HepG2 (cell line): ENCODE results near the gene APOM. TPM values are rescaled to one million over a fixed set of nuclear protein-coding genes. Genes with fewer than 3 reads are reported as not detected.

Source experiments
- ATAC-seq: fragments of 200-7000 bp; cut with Tn5 transposase; 3 replicates; pipeline ENCODE4 v1.9.1; 2020; ENCODE audit warnings: mild to moderate bottlenecking, moderate library complexity
- BruUV-seq: library from RNA; stranded (reverse); fragments of 400-500 nt; replicated peaks from 2 replicates; lab custom pipeline; 2021; lab: Mats Ljungman, UMichigan
- CTCF ChIA-PET: fragments of 300-600 bp; formaldehyde crosslinking; extraction: SDS; loops from one replicate; lab custom pipeline; 2021; ENCODE audit warnings: low total read pairs, inconsistent platforms, low intra/inter-chr PET ratio; lab: Yijun Ruan, JAX
- POLR2A ChIA-PET: fragments of 350-600 bp; sonication (Branson Sonifier 250); formaldehyde crosslinking; loops from one replicate; lab custom pipeline; 2020; ENCODE audit warnings: antibody characterized with exemption, inconsistent platforms; lab: Yijun Ruan, JAX
- DNase-seq: peaks from one replicate; pipeline ENCODE4 v3.0.0-alpha.2; 2015; ENCODE audit warnings: low spot score
- FAIRE-seq: peaks from 3 replicates; lab custom pipeline; 2011; peaks lifted over from hg19 to GRCh38; lab: Jason Lieb, UNC
- H2AFZ ChIP-seq: one replicate; pipeline ENCODE4 v1.6.1; 2011; ENCODE audit warnings: low read length, inconsistent platforms
- H3K27ac ChIP-seq: fragments of 300-600 bp; 3 replicates; pipeline ENCODE4 v1.8.0; 2011; ENCODE audit warnings: mixed run types, mild to moderate bottlenecking, mixed read lengths, low read length, inconsistent platforms; ENCODE audit not compliant: insufficient read depth; ENCODE audit errors: extremely low read length
- H3K27me3 ChIP-seq, 2 experiments: fragments of 200-600 bp in 1 of 2; 2 replicates in 1 of 2; 3 replicates in 1 of 2; pipeline versions ENCODE4 v1.6.0 to v1.8.0; 2011; ENCODE audit warnings: low read length in 2 of 2, mild to moderate bottlenecking in 2 of 2, moderate library complexity in 2 of 2, inconsistent platforms in 1 of 2; ENCODE audit not compliant: insufficient read depth in 2 of 2, control insufficient read depth in 1 of 2
- H3K36me3 ChIP-seq, 2 experiments: fragments of 200-600 bp in 1 of 2; replicated peaks in 1 of 2; 2 replicates in 1 of 2; 3 replicates in 1 of 2; pipeline versions ENCODE4 v1.5.1 to v1.8.0; 2011; ENCODE audit warnings: low read length in 2 of 2, inconsistent platforms in 1 of 2; ENCODE audit not compliant: insufficient read depth in 2 of 2, control insufficient read depth in 1 of 2
- H3K4me1 ChIP-seq: 2 replicates; pipeline ENCODE4 v1.5.1; 2012; ENCODE audit warnings: low read length, inconsistent platforms; ENCODE audit not compliant: insufficient read depth
- H3K4me2 ChIP-seq: 2 replicates; pipeline ENCODE4 v1.6.0; 2011; ENCODE audit warnings: low read depth, low read length, inconsistent platforms
- H3K4me3 ChIP-seq, 3 experiments: fragments of 200-600 bp in 1 of 3; sonication (generic), shearing (Covaris generic) in 1 of 3; replicated peaks in 1 of 3; 2 replicates each; pipeline ENCODE4 v1.5.1; 2011 to 2016; ENCODE audit warnings: low read length in 3 of 3, inconsistent platforms in 2 of 3, low read depth in 2 of 3, mild to moderate bottlenecking in 2 of 3, control low read depth in 1 of 3, mixed read lengths in 1 of 3; ENCODE audit not compliant: insufficient read depth in 1 of 3
- H3K79me2 ChIP-seq: one replicate; pipeline ENCODE4 v1.6.1; 2011; ENCODE audit warnings: low read length, inconsistent platforms; ENCODE audit not compliant: insufficient read depth
- H3K9ac ChIP-seq: 2 replicates; pipeline ENCODE4 v1.6.0; 2011; ENCODE audit warnings: mild to moderate bottlenecking, low read depth, low read length, inconsistent platforms; ENCODE audit not compliant: insufficient read depth
- H3K9me3 ChIP-seq: 2 replicates; pipeline ENCODE4 v1.5.1; 2012; ENCODE audit warnings: mild to moderate bottlenecking, low read length
- H4K20me1 ChIP-seq: 2 replicates; pipeline ENCODE4 v1.6.0; 2011; ENCODE audit warnings: inconsistent platforms, mild to moderate bottlenecking, low read length, moderate library complexity; ENCODE audit not compliant: insufficient read depth
- HIC2 ChIP-seq: sonication (generic); formaldehyde crosslinking; IDR thresholded peaks from 2 replicates; pipeline ENCODE4 v1.9.0; 2022; ENCODE audit warnings: low read depth, missing genetic modification reagents
- KDM5A ChIP-seq: fragments of 200-600 bp; sonication (generic); IDR thresholded peaks from 2 replicates; pipeline ENCODE4 v1.7.0; 2018; ENCODE audit warnings: antibody characterized with exemption, mild to moderate bottlenecking, low read length, borderline replicate concordance
- MNT ChIP-seq: fragments of 450-650 bp; IDR thresholded peaks from 2 replicates; pipeline ENCODE4 v1.6.1; 2016
- MXI1 ChIP-seq: IDR thresholded peaks from 3 replicates; pipeline ENCODE4 v1.6.1; 2012; ENCODE audit warnings: low read depth, low read length, inconsistent platforms, borderline replicate concordance
- NCOR1 ChIP-seq: fragments of 200-600 bp; sonication (generic); IDR thresholded peaks from 2 replicates; pipeline ENCODE4 v1.7.0; 2017; ENCODE audit warnings: antibody characterized with exemption, low read length, borderline replicate concordance
- SMYD3 ChIP-seq: sonication (generic); formaldehyde crosslinking; IDR thresholded peaks from 2 replicates; pipeline ENCODE4 v1.8.1; 2023; ENCODE audit warnings: mild to moderate bottlenecking, missing genetic modification reagents
- SP2 ChIP-seq: sonication (generic); formaldehyde crosslinking; IDR thresholded peaks from 2 replicates; pipeline ENCODE4 v1.5.1; 2020; ENCODE audit warnings: mild to moderate bottlenecking, missing genetic modification reagents
- ZNF234 ChIP-seq: sonication (generic); formaldehyde crosslinking; conservative IDR thresholded peaks from 2 replicates; pipeline ENCODE4 v1.5.1; 2020; ENCODE audit warnings: mild to moderate bottlenecking, missing genetic modification reagents
- ZNF598 ChIP-seq: sonication (generic); formaldehyde crosslinking; IDR thresholded peaks from 2 replicates; pipeline ENCODE4 v1.5.1; 2020; ENCODE audit warnings: mild to moderate bottlenecking, missing genetic modification reagents, borderline replicate concordance
- WGBS: methylation state at CpG from one replicate; pipeline ENCODE4 v1.1.6; 2017; ENCODE audit warnings: low lambda C conversion rate; 5-methylcytosine and 5-hydroxymethylcytosine counted together
- in situ Hi-C: cut with HindIII; loops from 2 replicates; pipeline ENCODE4 v1.10.0; 2017; ENCODE audit warnings: low pct_unique_long_range_greater_than_20kb; ENCODE audit not compliant: extremely low pct_ligation_motif_present
- intact Hi-C: fragments of 100-400 bp; cut with micrococcal nuclease; formaldehyde crosslinking; loops from one replicate; pipeline ENCODE4 v1.10.0; 2022; ENCODE audit not compliant: unreplicated experiment
- polyA plus RNA-seq, 8 experiments: library from polyadenylated mRNA; depleted of rRNA in 3 of 8; stranded (reverse) in 7 of 8; unstranded in 1 of 8; fragments of >200 nt; fragmentation: Illumina TruSeq in 4 of 8; extraction: Trizol in 4 of 8; gene quantifications; 2 replicates each; pipeline versions ENCODE4 v1.2.1 to v1.2.3, GENCODE V29; 2011 to 2016; ENCODE audit warnings: low read depth in 4 of 8, missing spikeins in 1 of 8, mixed read lengths in 1 of 8; ENCODE audit not compliant: insufficient read depth in 1 of 8
- total RNA-seq, 5 experiments: library from RNA; depleted of rRNA; stranded (reverse); fragments of >200 nt; fragmentation: Illumina TruSeq; extraction: Trizol; gene quantifications; 2 replicates each; pipeline ENCODE4 v1.2.3, GENCODE V29; 2016; ENCODE audit warnings: low read depth in 1 of 5

APOM gene
- total and polyA plus RNA-seq, 2 of the 13 experiments (the other 11 are each of a cell fraction or from before 2014, with no cell fraction given), result 98.2 to 1,140 TPM

- intact Hi-C loops, result no loop called here
- in situ Hi-C loops, result no loop called here
- FAIRE-seq (no peak), DNase-seq (no peak), ATAC-seq (no peak)
- H3K9me3 ChIP-seq, result no peaks in the 10 kb centered on the region
- H3K4me2 ChIP-seq, result peak overlapping the region; percentile 3; the same call in 1 of the 2 replicates
- H3K79me2 ChIP-seq, result no peaks in the 10 kb centered on the region
- H2AFZ ChIP-seq, result no peak overlapping the region
- WGBS, result 43% methylated on average over 4 of the region's 4 CpGs
- BruUV-seq, result no TSS peak
- ChIA-PET CTCF (no interaction called here), POLR2A (no interaction called here)
- H3K9ac ChIP-seq, result no peak overlapping the region
- H3K27ac ChIP-seq, result no peak overlapping the region
- peaks cover 0 to 2% of the 10 kb centered on the region in 2 experiments; a peak in 2 of 5 replicates for H3K27me3 ChIP-seq
- no peaks in the 10 kb centered on the region for H4K20me1 ChIP-seq
- H3K4me3 ChIP-seq, result no peak overlapping the region
- H3K36me3 ChIP-seq, result no peaks in the 10 kb centered on the region
- peak; percentile 17; the same call in 1 of the 2 replicates for TF ChIP-seq MNT
- TF ChIP-seq SP2 (CRISPR knock-in tag), result 0 out of 2 replicates have a peak, but pooled peaks have one; percentile 21
- no peak for TF ChIP-seq KDM5A
- H3K4me1 ChIP-seq, result peaks cover 36% of the 10 kb centered on the region
These were observed 44.7 kb upstream of the APOM start for GRCh38 chr6:31610968-31611367.

GRCh38 chr6:31614075-31614619, 41.5 kb upstream of the APOM start:
- Histone ChIP-seq H3K9ac (peak overlapping the region; percentile 50), H3K4me1 (peaks cover 43% of the 10 kb centered on the region), H3K27me3 (no peaks in the 10 kb centered on the region; a peak in 1 of 5 replicates), H2AFZ (peak overlapping the region; percentile 34), H3K27ac (peak overlapping the region; percentile 50), H3K79me2 (no peaks in the 10 kb centered on the region), H3K4me3 (peak overlapping the region; percentile 38 to 66 (median 50)), H4K20me1 (no peaks in the 10 kb centered on the region), H3K36me3 (no peaks in the 10 kb centered on the region), H3K4me2 (peak overlapping the region; percentile 91), H3K9me3 (no peaks in the 10 kb centered on the region)
- intact Hi-C loops (no loop called here), in situ Hi-C loops (no loop called here)
- POLR2A ChIA-PET, result interaction anchor here (1.1 to 2.1 kb wide), 9 partner anchors 16 to 192 kb away, joined by 3 to 10 read pairs (median 4); partner anchors contain the start of genes APOM, BAG6 and DDX39B
- WGBS, result 2% methylated on average over 8 of the region's 8 CpGs
- CTCF ChIA-PET, result interaction anchor here (1.4 kb wide), 1 partner anchor 16 kb away, joined by 3 read pairs; no protein-coding TSS in a partner anchor
- no TSS peak for BruUV-seq
- DNase-seq (peak; percentile 44), FAIRE-seq (peak; percentile 85), ATAC-seq (peak; percentile 83)
- TF ChIP-seq NCOR1 (no peak), ZNF598 (CRISPR knock-in tag) (0 out of 2 replicates have a peak, but pooled peaks have one; percentile 19), HIC2 (CRISPR knock-in tag) (no peak), ZNF234 (CRISPR knock-in tag) (no peak), MXI1 (peak; percentile 61; the same call in 1 of the 3 replicates), SMYD3 (CRISPR knock-in tag) (peak; percentile 54; the same call in 1 of the 2 replicates)
